ENCODE measurements around the gene DNPH1.

GRCh38 chr6:43205849-43206248 is 23.4 kb downstream of the DNPH1 start:
- no peak for TF ChIP-seq POLR2A (IDR thresholded peaks at IDR 0.05)
- TF ChIP-seq CTCF (IDR thresholded peaks at IDR 0.05 in 4 of 5, conservative IDR thresholded peaks at IDR 0.05 in 1 of 5), result no peak
